Middle frontal gyrus (tissue), 1 donor: ENCODE data around the gene NELFCD.
"Not testable (repeated sequence)": the region's sequence is repeated elsewhere in the genome, so short reads cannot be mapped to it uniquely, and the experiment has no call there.

Source experiments
- DNase-seq: peaks from one replicate; pipeline ENCODE4 v3.0.0-alpha.2; 2015; ENCODE audit warnings: low spot score; ENCODE audit errors: extremely low spot score

Gene NELFCD

DNA sequence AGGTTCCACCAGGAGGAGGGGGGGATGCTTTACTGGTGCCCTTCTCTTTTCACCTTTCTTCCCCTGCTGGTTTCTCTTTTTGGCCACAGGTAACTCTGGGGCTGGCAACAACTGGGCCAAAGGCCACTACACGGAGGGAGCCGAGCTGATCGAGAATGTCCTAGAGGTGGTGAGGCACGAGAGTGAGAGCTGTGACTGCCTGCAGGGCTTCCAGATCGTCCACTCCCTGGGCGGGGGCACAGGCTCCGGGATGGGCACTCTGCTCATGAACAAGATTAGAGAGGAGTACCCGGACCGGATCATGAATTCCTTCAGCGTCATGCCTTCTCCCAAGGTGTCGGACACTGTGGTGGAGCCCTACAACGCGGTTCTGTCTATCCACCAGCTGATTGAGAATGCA is 42.6 kb downstream of the NELFCD start:
- DNase-seq: no peak

DNA sequence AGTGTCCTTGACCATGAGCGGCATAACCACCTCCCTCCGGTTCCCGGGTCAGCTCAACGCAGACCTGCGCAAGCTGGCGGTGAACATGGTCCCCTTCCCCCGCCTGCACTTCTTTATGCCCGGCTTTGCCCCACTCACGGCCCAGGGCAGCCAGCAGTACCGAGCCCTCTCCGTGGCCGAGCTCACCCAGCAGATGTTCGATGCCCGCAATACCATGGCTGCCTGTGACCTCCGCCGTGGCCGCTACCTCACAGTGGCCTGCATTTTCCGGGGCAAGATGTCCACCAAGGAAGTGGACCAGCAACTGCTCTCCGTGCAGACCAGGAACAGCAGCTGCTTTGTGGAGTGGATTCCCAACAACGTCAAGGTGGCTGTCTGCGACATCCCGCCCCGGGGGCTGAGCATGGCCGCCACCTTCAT is 43.1 kb downstream of the NELFCD start:
- DNase-seq: no peak

DNA sequence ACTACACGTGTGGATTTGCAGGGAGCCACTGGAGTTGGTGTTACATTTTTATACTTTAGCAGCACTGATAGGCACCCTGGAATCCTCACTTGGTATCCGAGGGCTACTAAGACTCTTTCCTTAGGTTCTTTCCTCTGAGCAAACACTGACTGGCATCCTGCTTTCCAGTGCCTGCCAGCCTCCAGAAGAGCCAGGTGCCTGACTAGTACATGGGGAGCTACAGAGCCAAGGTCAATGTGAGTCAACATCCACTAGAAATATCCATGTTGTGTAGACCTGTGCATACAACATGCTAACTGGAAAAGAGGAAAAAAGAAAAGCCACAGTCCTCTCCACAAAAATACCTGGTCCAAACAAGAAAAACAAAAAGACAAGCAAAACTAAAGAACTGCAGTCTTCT is 44.0 kb downstream of the NELFCD start:
- no peak for DNase-seq

DNA sequence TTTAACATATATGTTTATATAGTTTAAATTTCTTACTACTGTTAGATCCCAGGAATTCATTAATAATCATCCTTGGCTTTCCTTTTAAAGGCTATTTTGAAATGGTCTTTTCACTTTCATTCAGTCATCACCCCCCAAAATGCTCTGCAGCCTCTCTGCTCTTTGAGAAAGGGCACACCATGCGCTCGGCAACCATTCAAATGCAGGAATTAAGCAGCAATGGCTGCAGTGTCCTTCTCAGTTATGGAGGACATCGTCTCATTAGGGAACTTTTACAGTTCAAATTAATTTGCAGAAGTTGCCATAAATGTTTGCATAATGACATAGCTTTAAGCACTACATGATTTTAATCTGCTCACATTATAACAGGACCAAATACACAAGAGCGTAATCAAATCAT is 44.5 kb downstream of the NELFCD start:
- no peak for DNase-seq

DNA sequence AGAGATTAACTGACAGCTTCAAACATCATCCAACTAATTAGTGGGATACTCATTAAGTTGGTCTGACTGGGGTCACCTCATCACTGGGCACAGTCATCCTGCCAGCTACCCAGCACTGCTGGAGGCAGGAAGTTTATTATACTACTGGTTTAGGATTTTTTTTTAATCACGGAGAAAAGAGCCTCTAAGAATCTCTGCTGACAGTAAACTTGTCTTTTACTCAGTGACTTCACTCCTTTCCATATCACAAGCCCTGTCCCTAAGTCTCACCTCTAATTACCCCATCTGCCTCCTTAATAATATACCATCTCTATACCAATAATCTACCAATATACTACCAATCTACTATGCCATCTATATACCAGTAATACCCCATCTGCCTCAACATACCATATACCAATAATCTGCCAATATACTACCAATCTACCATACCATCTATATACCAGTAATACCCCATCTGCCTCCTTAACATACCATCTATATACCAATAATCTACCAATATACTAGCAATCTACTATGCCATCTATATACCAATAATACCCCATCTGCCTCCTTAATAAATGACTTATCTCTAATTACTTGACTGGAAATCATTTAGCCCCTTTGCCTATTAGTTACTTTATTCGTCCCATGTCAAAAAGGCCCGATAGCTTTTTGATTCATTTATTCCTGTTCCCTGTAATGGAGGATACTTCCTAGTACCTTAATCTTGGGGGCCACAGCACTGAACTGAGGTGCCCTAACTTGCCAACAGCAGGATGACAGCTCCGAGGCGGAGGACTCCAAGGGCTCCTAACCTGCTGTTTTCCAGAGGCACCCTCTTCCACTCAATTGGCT is 46.1 kb downstream of the NELFCD start:
- DNase-seq: no peak

DNA sequence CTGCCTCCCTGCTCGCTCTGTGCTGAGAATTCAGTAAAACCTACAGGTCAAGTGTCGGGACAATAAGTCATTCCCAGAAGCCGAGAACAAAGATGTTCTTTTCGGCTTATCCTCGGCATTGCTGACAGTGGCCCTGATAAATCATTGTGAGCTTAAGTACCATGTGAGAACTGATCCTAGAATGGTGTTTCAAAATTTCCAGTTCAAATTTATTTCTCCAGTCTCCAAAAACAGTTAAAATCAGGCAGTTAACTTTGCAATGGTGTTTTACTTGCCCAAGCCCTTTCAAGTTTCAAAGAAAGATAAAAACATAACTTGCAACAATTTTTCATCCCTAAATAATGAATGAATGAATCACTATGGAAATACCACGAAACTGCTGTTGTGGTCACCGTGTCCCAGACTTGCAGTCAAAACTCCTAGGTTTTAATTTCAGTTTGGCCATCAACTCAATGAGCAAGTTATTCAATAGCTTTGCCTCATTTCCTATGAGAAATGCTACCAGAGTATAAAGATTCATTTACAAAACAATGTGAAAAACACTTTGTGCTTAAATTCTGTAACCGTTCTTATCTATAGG is 46.8 kb downstream of the NELFCD start:
- DNase-seq: no peak

DNA sequence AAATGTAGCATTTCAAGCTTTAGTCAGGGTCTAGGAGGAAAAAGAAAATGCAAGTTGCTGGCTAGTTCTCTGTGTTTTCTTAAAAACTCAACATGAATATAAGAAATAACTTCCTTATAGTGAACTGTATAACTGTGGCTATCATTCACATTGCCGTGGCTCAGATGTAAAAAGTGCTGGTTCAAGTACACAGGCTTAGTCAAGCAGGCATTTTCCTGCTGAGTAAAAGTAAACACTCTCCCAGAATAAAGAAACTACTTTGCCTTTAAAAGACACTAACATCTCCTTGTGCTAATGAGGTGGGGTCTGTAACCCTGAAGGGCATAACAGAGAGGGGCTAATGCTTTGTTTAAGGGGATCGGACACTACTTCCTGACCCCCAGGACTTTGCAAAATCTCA is 47.8 kb downstream of the NELFCD start:
- DNase-seq: no peak

DNA sequence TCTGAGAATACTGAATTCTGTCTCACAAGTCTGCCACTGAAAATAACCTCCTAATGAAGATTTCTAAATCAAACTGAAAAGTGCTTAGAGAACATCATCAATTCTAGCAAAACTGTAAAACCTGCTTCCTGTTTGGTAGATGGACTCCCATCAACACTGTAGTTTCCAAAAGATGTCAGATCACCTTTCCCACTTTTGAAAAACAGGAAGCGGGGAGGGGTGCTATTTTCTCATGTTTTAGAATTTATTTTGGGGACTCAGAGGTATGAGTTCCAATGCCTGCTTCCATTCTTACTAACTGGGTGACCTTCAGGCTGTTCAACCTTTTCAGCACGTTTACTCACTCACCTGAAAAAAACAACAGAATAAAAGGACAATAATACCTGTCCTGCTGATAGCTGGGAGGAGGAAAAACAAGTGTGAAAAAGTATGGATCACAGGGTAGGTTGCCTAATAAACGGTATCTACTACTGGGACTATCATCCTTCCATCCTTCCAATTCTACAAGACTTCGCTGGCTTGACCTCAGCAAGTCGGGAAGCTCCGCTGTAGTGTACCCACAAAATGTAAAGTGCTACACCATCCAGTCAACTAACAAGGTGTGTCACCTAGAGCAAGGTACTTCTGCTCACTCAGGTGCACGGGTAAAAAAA is 50.0 kb downstream of the NELFCD start:
- no peak for DNase-seq

DNA sequence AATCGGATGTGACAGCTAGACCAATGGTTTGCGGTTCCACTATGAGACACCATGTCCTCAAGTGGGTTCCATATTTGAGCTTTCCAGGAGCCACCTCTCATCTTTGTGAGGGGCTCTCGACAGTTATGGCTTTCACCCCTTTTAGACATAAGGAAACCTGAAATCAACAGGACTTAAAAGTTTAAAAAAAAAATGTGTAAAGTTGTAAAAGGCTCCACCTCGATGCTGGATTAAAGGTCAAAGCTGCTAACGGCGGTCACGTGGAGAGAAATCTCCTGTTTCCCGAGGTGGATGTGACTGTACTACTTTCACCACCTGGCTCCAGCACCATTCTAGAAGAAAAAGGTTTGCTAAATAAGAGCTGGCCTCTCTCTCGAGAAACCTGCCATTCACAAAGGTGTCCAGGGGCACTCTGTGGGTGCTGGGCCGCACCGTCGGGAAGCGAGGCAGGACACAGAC is 50.5 kb downstream of the NELFCD start:
- DNase-seq: no peak

DNA sequence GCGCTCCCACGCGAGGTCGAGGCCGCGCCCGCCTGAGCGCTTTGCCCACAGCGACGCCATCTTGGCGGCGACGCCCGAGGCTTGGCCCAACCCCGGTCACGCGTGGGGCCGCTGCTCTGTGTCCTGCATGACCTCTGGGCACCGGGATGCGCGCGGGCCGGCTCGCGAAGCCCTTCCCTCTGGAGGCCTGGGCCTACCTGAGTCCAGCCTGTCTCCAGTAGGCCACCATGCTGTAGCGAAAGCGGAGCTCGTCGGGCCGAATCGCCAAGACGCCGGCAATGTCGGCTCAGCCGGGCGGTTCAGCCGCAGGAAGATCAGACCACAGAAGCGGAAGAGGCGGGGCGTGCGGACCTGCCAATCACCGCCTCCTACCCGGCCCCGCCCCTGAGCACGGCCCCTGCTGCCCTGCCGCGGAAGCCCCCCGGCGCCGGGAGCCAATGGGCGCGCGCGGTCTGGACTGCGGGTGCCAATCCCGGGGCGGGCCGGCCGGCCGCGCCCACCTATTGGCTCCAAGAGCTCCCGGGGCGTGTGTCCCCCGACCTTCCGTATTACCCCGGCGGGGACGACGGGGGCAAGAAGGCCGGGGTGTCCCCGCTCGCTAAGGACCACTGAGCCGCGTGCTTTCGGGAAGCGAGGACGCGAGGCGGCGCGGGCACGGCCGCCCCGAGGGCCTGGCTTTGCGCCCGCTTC is 51.1 kb downstream of the NELFCD start, which contains the start of gene ATP5F1E:
TSS of gene ATP5F1E (minus strand) at position 313 of the 690 bp plus-strand sequence. CDS start at position 229, 84 bp downstream.
- DNase-seq: peak; percentile 89

DNA sequence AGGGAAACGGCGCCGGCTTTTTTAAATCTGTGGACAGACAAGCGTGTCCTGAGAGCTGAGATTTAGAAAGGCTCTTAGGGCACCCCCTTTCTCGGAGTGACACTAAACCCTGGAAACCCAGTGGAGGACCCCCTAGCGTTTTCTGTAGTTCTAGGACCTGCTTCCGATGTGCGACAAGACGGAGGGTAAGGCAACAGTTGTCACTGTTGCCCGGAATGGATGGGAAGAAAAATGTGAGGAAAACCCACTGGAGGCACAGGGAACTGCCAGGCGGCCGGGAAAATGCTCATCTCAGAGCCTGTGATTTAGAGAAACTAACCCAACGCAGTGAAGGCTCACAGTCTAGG is 51.6 kb downstream of the NELFCD start:
- DNase-seq: no peak

DNA sequence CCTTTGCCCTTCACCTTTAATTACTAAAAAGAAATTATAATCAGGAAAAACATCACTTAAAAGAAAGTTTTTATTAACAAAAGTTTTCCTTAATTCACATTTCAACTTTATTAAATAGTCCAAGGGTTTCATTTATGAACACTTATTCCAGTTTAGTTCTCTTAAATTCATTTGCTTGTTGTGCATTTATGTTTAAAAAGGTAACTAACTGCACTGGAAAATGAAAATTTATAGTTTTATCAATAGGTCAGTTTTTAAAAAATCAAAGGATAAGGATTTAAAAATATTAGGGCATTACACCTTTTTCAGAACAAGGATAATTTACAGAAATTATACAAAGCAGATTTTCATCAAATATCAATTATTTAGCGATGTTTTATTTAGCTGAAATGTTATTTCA is 52.0 kb downstream of the NELFCD start:
- no peak for DNase-seq

DNA sequence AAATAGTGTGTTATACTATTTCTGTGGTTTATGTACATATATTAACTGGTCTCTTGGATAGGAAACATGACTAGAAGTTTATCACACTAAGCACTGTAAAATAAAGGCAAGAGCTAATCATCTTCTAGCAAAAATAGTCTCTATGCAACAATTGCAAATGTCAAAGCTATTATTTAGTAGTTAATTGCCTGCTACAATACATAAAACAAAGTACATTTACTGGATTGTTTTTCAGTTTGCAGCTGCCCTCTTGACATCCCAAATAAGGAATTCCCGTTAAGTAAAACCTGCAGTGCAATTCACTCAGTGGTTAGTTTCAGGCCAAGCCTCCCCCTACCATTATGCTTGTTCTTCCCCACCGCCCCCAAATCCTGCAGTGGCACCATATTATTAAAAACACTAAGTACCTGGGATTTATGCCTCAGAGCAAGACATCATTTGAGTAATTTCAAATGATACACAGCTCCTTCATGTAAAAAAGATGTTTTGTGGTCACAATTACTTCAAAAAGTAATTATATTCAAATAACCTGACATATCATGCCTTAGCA is 52.6 kb downstream of the NELFCD start:
- no peak for DNase-seq

DNA sequence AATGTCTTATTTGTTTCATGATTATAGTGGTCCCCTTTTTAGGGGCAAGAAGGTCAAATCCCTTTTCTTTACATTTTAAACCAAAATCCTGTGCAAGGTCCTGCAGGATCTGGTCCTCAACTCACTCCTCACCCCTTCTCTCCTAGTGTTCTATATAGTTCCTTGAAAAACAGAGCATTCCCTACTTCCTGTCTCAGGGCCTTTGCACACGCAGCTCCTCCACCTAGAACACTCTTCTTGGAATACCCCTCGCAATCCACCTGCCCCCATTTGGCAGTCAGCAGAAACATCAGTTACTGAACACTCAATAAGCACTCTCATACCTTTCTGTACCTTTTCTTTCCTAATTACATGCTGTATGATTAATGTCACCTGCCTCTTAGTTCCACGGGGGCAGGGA is 54.3 kb downstream of the NELFCD start:
- no peak for DNase-seq

DNA sequence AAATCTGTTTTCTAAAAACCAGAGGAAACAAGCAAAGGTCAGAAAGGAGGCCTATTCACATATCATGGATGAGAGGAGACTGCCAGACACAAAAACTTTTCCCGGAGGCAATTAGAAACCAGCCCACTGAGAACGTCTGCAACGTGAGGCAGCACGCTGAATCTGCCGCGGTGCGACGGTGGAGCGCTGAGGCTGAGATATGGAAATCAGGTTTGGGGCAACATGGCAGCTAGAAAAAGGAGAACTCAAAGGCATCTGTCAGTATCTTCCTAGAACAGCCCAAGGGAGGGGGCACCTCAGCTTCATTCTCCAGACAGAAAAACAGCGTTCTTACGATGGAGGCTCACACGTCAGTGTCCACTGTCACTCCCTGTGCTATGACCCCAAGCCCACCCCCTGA is 56.3 kb downstream of the NELFCD start:
- DNase-seq: no peak

DNA sequence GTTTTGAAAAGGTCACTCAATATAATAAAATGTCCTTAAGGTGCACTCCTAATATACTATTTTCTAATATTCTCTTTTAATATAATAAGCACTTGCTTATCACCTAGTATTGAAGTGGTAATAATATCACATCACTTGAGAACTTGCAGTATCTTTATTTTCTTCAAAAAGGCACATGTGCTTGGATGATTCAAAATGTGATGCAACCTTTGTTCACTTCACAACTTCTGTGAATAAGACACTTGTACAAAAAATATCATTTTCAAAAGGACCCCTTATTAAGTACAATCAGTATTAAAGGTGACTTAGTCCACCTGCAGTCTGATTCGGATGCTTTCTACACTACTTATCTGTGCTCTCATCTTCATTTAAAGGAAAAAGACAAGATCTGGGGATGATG is 58.2 kb downstream of the NELFCD start:
- no peak for DNase-seq

DNA sequence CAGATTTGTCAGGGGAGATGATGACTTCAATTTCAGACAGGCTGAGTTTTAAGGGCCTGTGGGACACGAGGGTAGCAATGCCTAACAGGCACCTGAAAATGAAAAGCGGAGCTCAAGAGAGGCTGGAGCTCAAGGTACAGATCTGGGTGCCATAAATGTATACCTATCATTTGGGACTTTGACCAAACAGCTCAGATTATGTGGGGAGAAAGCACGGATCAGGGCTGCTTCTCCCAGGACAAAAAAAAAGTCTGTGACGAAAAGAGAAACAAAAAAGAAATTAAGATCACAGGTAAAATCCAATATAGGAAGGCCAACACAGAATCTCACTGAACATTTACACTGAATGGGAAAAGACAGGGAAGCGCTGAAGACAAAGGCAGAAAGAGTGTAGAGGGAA is 59.6 kb downstream of the NELFCD start:
- no peak for DNase-seq

DNA sequence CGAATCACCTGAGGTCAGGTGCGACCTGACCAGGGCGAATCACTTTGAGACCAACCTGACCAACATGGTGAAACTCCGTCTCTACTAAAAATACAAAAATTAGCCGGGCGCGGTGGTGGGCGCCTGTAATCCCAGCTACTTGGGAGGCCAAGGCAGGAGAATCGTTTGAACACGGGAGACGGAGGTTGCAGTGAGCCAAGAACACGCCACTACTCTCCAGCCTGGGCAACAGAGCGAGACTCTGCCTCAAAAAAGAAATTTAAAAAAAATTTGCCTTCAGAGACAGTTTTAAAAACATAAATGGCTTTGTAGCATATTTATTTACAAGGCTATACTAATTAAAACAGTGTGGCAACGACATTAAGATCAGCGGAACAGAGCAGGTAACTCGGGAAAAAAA is 60.4 kb downstream of the NELFCD start:
- not testable (repeated sequence) for DNase-seq

DNA sequence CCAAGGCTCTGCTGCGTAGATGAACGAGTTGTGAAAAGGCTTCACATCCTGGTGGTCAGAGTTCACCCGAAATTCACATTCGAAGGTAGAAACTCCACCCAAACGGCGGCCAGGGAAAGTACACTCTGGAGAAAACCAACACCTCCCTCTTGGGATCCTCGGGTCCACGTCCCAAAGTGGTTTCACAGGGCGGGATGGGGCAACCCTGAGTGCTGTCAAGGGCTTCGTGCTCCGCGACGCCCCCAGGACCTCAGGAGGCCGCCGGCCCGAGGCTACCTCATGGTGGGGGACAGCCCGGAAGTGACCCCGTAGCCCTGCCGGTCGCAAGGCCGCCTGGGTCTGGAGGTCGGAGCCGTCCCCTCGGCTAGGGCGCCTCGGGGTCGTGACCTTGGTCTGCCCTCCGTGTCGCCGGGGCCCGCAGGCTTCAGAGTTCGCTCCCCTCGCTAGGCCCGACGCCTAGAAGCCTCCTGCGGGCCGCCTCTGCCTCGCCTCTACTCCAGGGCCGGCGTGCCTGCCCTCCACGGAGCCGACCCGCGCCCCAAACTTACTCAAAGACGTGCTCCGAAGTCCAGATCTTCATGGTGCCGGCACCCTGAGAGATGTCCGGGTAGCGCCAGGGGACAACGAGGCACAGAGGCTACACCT is 61.2 kb downstream of the NELFCD start, which contains the start of gene PRELID3B:
TSS of gene PRELID3B (minus strand) at position 636 of the 645 bp plus-strand sequence. CDS start at position 580, 56 bp downstream.
- no peak for DNase-seq

DNA sequence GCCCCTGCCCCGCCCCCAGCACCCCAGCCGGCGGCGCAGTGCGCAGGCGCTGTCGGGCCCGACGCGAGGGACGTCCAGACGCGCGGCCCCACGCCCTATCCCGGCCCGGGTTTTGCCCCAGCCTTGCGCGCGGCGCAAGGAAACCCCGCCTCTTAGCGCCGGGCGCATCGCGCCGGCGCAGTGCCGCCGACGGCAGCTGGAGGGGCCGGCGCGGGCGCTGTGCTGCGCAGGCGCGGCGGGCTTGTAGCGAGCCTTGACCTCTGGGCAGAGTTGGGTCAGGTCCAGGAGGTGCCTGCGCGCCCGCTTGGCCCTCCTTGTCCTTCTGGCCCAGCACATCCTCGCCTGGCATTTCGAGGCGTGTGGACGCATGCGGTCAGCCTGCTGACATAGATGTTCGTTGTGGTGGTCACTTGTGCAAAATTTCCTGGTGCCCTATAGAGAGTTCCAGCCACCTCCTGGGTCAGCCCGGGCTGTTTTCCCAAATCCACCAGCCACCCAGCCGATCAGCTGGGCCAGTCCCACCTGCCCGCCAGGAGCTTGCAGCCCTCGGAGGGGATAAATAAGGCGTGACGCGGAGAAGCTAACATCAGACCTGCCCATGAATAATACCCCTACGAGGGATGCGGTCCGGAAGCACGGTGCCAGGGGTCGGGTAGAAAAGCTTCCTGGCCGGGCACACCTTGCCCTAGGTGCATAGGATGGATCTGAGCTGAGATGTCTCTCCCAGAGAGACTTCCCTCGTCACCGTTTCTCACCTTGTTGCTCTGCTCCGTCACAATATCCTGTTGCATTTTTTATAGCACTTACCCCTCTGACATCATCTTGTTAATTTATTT is 62.0 kb downstream of the NELFCD start:
- DNase-seq: peak; percentile 89
